T-cell (primary cell): ENCODE results near the gene SLC38A9. TPM values are rescaled to one million over a fixed set of nuclear protein-coding genes. Genes with fewer than 3 reads are reported as not detected.

Experiments
- total RNA-seq, 35 experiments: library from RNA in 6 of 35; stranded (reverse) in 6 of 35; fragments of 120-200 nt in 1 of 35; gene quantifications; one replicate each; pipeline versions ENCODE4 v1.2.1 to v1.2.4 and lab custom pipeline; 2013 to 2026

Gene SLC38A9
- total RNA-seq, 5 donors from 2014 or later (not counting 1 experiment from before 2014, with no cell fraction given) = 19.9 to 25.9 (median 22.2) TPM

Other genes with a start within 250 kb of the SLC38A9 start
- 10 to 100 TPM in 2 of 5 donors, 1 to 10 TPM in 3; 7.2 to 15.5 (median 8.6) TPM for gene PLPP1, start 177.4 kb downstream of the SLC38A9 start, total RNA-seq
- gene DDX4, start 25.7 kb upstream of the SLC38A9 start, total RNA-seq = not detected
- not detected for gene IL31RA, start 139.0 kb upstream of the SLC38A9 start, total RNA-seq